Esophagus (tissue), 2 donors: ENCODE data around the gene KRT33A. TPM values are rescaled to one million over a fixed set of nuclear protein-coding genes. Genes with fewer than 3 reads are reported as not detected.

Experiments used
- H3K27ac ChIP-seq, 2 donors: one replicate each; pipeline ENCODE4 v1.5.1; 2013; ENCODE audit warnings: low read depth in 2 of 2, mild to moderate bottlenecking in 2 of 2, inconsistent platforms in 1 of 2, low read length in 1 of 2, moderate library complexity in 1 of 2
- H3K27me3 ChIP-seq, 2 donors: one replicate each; pipeline ENCODE4 v1.6.1; 2013; ENCODE audit warnings: low read length in 2 of 2, control low read depth in 1 of 2, mild to moderate bottlenecking in 1 of 2; ENCODE audit not compliant: insufficient read depth in 2 of 2, control insufficient read depth in 1 of 2
- H3K36me3 ChIP-seq, 2 donors: one replicate each; pipeline ENCODE4 v1.6.1; 2013; ENCODE audit warnings: low read length in 1 of 2; ENCODE audit not compliant: control insufficient read depth in 2 of 2, insufficient read depth in 2 of 2
- H3K4me1 ChIP-seq, 2 donors: one replicate each; pipeline ENCODE4 v1.6.1; 2013; ENCODE audit warnings: low read length in 1 of 2; ENCODE audit not compliant: control insufficient read depth in 2 of 2, insufficient read depth in 2 of 2
- H3K4me3 ChIP-seq, 2 donors: one replicate each; pipeline ENCODE4 v1.5.1; 2013; ENCODE audit warnings: low read length in 2 of 2, mild to moderate bottlenecking in 2 of 2, low read depth in 1 of 2, moderate library complexity in 1 of 2
- H3K9me3 ChIP-seq, 2 donors: one replicate each; pipeline ENCODE4 v1.6.1; 2013; ENCODE audit warnings: mild to moderate bottlenecking in 2 of 2, low read depth in 1 of 2, low read length in 1 of 2, moderate library complexity in 1 of 2; ENCODE audit not compliant: control insufficient read depth in 2 of 2, insufficient read depth in 1 of 2
- WGBS, 2 donors: extraction: QIAGEN DNeasy Blood & Tissue Kit; methylation state at CpG; one replicate each; pipeline ENCODE4 v1.1.7; 2013; 5-methylcytosine and 5-hydroxymethylcytosine counted together
- polyA plus RNA-seq, 2 donors: library from polyadenylated mRNA; stranded (reverse); fragments of 200-250 nt; gene quantifications; one replicate each; pipeline ENCODE4 v1.2.3, GENCODE V29; 2013
- donor health status: healthy with polysubstance abuse.
- donor health status: Bipolar disorder and iron deficiency.

KRT33A gene
- polyA plus RNA-seq, 2 donors: 0.69 to 1.2 TPM

GRCh38 chr17:41333836-41334235 is 16.8 kb downstream of the KRT33A start:
- H3K4me3 ChIP-seq: no peak overlapping the region

GRCh38 chr17:41333098-41333497 is 17.5 kb downstream of the KRT33A start:
- Histone ChIP-seq H3K36me3 (no peaks in the 10 kb centered on the region), H3K27me3 (no peaks in the 10 kb centered on the region)
- WGBS, 2 donors: 94 to 95% methylated on average over 5 of the region's 5 CpGs

More at GRCh38 chr17:41333836-41334235, 16.8 kb downstream of the KRT33A start:
- no peaks in the 10 kb centered on the region for H3K9me3 ChIP-seq
- no peaks in the 10 kb centered on the region for H3K27me3 ChIP-seq
- peaks cover 8 to 22% of the 10 kb centered on the region in 2 donors for H3K4me1 ChIP-seq
- no peaks in the 10 kb centered on the region for H3K36me3 ChIP-seq
- H3K27ac ChIP-seq: no peak overlapping the region
- WGBS, 2 donors: 98% methylated on average over 3 of the region's 3 CpGs

GRCh38 chr17:41332239-41332638 is 18.4 kb downstream of the KRT33A start:
- H3K36me3 ChIP-seq: no peaks in the 10 kb centered on the region
- no peaks in the 10 kb centered on the region for H3K27me3 ChIP-seq
- no peaks in the 10 kb centered on the region for H3K9me3 ChIP-seq
- H3K4me3 ChIP-seq: no peak overlapping the region
- WGBS, 2 donors: 80 to 88% methylated on average over 2 of the region's 2 CpGs
- H3K27ac ChIP-seq: no peak overlapping the region
- H3K4me1 ChIP-seq: peaks cover 8 to 22% of the 10 kb centered on the region in 2 donors

More at GRCh38 chr17:41333098-41333497, 17.5 kb downstream of the KRT33A start:
- Histone ChIP-seq H3K27ac (no peak overlapping the region), H3K4me3 (no peak overlapping the region), H3K4me1 (peaks cover 8 to 22% of the 10 kb centered on the region in 2 donors), H3K9me3 (no peaks in the 10 kb centered on the region)

DNA sequence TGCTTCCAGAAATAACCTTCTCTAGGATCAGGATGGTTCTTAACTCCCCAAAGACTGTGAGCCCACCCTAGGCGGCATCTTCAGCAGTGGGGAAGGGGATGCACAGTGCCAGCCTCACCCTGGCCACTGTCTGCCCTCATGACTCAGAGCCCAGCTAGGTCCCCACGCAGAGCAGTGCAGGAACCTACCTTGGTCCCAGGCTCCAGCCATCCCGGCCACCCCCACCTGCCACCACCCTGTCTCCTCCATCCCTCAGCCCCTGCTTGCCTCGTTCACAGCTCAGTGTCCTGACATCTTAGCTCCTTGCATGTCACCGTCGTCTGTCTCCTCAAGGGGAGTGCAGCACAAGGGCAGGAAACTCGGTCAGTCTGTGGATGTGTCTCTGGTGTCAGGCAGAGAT is 19.0 kb downstream of the KRT33A start:
- H3K4me3 ChIP-seq: no peak overlapping the region
- H3K27ac ChIP-seq: no peak overlapping the region
- H3K27me3 ChIP-seq: no peaks in the 10 kb centered on the region
- WGBS, 2 donors: 79 to 85% methylated on average over 7 of the region's 7 CpGs
- H3K4me1 ChIP-seq: peaks cover 8 to 22% of the 10 kb centered on the region in 2 donors
- no peaks in the 10 kb centered on the region for H3K36me3 ChIP-seq
- H3K9me3 ChIP-seq: no peaks in the 10 kb centered on the region

GRCh38 chr17:41329279-41329948 is 21.2 kb downstream of the KRT33A start:
- no peak overlapping the region for H3K27ac ChIP-seq
- no peaks in the 10 kb centered on the region for H3K36me3 ChIP-seq
- WGBS, 2 donors: 63 to 66% methylated on average over 12 to 13 of the region's 13 CpGs
- H3K4me1 ChIP-seq: peaks cover 2 to 8% of the 10 kb centered on the region in 2 donors
- H3K4me3 ChIP-seq: no peak overlapping the region
- no peaks in the 10 kb centered on the region for H3K9me3 ChIP-seq
- H3K27me3 ChIP-seq: no peaks in the 10 kb centered on the region

DNA sequence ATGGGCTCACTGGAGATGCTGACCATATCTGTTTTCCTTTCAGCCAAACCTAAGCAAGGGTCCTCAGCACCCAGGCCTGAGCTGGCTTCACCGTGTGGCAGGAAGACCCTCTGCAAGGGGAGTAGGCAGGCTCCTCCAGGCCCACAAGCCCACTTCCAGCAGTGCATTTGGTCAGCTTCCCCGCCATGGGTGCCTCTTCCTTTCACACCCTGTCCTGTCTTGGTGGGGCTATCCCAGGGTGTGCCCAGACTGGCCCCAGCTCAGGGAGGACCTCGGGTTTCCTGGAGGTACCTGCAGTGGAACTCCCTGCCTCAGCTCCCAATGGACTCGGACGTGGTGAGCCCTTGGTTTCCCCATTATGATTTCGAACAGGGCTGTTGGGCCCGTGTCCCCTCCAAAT is 22.4 kb downstream of the KRT33A start:
- no peak overlapping the region for H3K4me3 ChIP-seq
- H3K36me3 ChIP-seq: no peaks in the 10 kb centered on the region
- H3K27ac ChIP-seq: no peak overlapping the region
- WGBS, 2 donors: 85 to 91% methylated on average over 7 of the region's 7 CpGs
- H3K9me3 ChIP-seq: no peaks in the 10 kb centered on the region
- peaks cover 2 to 8% of the 10 kb centered on the region in 2 donors for H3K4me1 ChIP-seq
- H3K27me3 ChIP-seq: no peaks in the 10 kb centered on the region

GRCh38 chr17:41327411-41328120 is 23.1 kb downstream of the KRT33A start:
- no peak overlapping the region for H3K27ac ChIP-seq
- WGBS, 2 donors: 80 to 83% methylated on average over 8 of the region's 8 CpGs
- H3K4me3 ChIP-seq: no peak overlapping the region
- no peaks in the 10 kb centered on the region for H3K9me3 ChIP-seq
- no peaks in the 10 kb centered on the region for H3K27me3 ChIP-seq
- peaks cover 2 to 8% of the 10 kb centered on the region in 2 donors for H3K4me1 ChIP-seq
- H3K36me3 ChIP-seq: no peaks in the 10 kb centered on the region

GRCh38 chr17:41326173-41327145 is 24.2 kb downstream of the KRT33A start:
- Histone ChIP-seq H3K36me3 (no peaks in the 10 kb centered on the region), H3K27ac (no peak overlapping the region), H3K4me1 (peaks cover 2 to 8% of the 10 kb centered on the region in 2 donors), H3K9me3 (no peaks in the 10 kb centered on the region), H3K27me3 (no peaks in the 10 kb centered on the region), H3K4me3 (no peak overlapping the region)
- WGBS, 2 donors: 73 to 84% methylated on average over 18 of the region's 18 CpGs

- 82 to 89% methylated on average over 6 of the region's 6 CpGs for WGBS, 2 donors
- peaks cover 2 to 8% of the 10 kb centered on the region in 2 donors for H3K4me1 ChIP-seq
- no peaks in the 10 kb centered on the region for H3K27me3 ChIP-seq
- no peak overlapping the region for H3K27ac ChIP-seq
- H3K4me3 ChIP-seq: no peak overlapping the region
- H3K9me3 ChIP-seq: no peaks in the 10 kb centered on the region
- H3K36me3 ChIP-seq: no peaks in the 10 kb centered on the region
Measured at GRCh38 chr17:41325611-41326010, 25.0 kb downstream of the KRT33A start.
